SIG-M5 (cell line): Measurements from ENCODE around the gene UGGT2.
"Not testable (repeated sequence)": the region's sequence is repeated elsewhere in the genome, so short reads cannot be mapped to it uniquely, and the experiment has no call there.

Experiments
- DNase-seq: peaks from one replicate; lab custom pipeline; 2025; lab: John Stamatoyannopoulos, UW

The UGGT2 gene

GRCh38 chr13:95797016-95797415 lies 256.2 kb downstream of the UGGT2 start:
- no peak for DNase-seq

GRCh38 chr13:95793781-95794180 lies 259.4 kb downstream of the UGGT2 start:
- DNase-seq, result no peak

- DNase-seq, result no peak
Observed at GRCh38 chr13:95793018-95793555, 260.1 kb downstream of the UGGT2 start.

DNA sequence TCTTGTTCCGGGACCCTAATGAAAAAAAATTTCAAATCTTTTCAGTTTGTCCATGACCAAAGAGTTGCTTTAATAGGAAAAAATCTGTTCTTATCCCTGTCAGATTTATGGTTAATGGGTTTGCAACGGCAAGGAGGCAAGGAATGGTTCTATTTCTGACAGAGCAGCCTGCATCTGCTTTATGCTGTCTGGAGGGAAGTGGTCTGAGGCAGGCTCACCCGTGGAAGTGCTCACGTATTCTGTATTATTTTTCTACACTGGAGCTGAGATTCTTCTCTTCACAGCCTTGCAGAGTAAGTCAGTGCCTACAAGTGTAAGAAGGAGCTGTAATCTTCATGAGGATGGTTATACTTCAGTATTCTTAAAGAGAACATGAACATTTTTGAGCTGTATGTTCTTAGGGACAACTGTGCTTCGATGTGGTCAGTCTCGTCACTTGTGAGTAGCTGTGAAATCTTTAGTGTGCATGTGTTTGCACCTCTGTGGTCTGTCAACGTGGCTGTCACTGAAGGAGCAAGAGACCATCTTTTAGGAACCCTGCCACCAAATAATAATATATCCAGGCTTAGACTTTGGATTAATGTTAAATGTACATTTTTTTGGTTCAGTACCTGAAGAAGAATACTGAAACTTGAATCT lies 262.0 kb downstream of the UGGT2 start:
- DNase-seq, result no peak

DNA sequence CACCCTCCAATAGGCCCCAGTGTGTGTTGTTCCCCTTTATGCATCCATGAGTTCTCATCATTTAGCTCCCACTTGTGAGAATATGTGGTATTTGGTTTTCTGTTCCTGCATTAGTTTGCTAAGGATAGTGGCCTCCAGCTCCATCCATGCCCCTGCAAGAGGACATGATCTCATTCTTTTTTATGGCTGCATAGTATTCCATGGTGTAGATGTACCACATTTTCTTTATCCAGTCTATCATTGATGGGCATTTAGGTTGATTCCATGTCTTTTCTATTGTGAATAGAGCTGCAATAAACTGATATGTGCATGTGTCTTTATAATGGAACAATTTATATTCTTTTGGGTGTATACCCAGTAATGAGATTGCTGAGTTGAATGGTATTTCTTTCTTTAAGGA lies 263.9 kb downstream of the UGGT2 start:
- not testable (repeated sequence) for DNase-seq

DNA sequence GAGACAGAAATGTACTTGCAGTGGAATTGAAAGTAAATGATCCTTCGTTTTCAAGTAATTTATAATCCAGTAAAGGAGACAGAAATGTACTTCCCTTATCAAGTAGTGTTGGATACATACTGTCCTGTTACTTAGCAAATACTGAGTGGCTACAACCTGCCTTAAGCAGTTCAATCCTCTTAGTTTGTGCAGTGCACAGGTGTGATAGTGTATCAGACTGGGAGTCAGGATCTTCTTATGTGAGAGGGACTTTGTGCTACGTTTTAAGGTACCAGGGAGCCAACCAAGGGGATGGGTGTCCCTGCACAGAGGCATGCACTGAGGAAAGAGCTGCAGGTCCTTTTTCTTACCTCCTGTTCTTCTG lies 265.1 kb downstream of the UGGT2 start:
- no peak for DNase-seq

DNA sequence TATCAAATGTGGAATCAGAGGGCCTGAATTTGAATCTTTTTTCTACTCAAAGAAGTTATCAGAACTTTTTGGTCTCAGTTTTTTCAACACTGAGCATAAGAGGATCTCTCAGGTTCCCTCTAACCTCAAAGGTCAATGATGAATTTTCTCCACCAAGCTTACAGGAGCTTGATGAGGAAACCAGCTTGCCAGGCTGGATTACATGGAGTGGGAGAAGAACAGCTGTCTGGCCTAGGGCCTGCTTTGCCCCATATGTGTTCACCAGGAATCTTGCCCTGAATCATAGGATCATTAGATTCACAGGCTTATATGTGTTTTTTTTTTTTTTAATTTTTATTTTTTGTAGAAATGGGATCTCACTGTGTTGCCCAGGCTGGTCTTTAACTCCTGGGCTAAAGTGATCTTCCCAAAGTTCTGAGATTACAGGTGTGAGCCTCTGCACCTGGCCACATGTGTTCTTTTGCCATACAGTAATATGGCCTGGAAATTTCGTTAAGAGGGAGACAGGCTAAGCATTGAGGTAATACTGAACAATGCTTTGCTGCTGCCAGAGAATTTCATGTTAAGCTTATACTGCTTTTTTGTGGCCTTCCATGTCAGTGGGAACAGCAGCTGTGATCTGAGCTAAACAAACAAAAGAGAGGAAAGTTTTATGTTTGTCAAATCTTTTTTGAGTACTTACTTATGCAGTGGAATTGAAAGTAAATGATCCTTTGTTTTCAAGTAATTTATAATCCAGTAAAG lies 265.7 kb downstream of the UGGT2 start:
- no peak for DNase-seq

GRCh38 chr13:95784900-95785290 lies 268.3 kb downstream of the UGGT2 start:
- DNase-seq, result no peak

DNA sequence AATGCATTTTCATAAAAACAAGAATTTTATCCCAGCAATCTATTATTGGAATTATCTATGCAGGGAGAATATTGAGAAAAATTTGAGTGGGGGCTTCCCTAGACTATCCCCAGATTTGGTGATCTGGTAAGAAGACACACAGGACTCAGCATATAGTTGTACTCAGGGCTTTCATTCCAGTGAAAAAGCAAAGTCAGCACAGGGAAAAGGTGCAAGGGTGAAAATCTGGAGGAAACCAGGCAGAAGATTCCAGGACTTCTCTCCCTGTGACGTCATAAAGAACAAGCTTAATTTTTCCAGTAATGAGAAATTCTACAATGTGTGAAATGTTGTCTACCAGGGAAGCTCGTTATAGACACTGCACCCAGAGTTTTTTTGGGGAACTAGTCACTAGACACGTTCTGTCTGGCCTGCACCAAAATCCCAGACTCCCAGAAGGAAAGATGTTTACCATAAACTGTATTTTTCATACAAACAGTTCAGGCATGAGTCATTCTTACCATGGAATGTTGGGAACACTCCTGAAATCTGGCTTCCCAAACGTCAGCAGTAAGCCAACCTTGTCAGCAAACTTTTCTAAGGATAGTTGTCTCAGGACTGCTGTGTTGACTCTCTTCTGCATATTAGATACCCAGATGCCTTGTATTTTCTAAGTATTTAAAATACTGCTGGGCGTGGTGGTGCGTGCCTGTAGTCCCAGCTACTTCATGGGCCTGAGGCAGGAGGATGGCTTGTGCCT lies 268.9 kb downstream of the UGGT2 start:
- no peak for DNase-seq

DNA sequence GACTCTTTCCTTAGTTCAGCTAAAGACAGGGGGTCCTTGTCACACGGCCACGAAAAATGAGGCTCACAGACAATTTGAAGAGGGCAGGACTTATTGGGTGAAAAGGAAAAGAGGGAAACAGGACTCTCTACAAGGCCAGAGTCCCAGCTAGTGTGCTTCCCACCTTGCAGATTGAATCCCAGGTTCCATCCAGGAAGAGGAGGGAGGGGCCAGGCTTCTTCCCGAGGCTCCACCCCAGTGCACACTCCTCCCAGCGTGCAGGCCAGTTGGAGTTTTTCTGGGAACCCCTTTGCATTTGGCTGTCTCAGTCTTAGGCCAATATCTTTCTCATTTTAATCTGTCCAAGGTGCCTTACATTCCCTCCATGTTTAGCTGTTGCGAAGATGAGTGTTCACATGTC lies 269.5 kb downstream of the UGGT2 start:
- DNase-seq, result no peak

GRCh38 chr13:95781940-95782339 lies 271.3 kb downstream of the UGGT2 start:
- DNase-seq, result not testable (repeated sequence)

GRCh38 chr13:95781016-95781415 lies 272.2 kb downstream of the UGGT2 start:
- DNase-seq, result no peak

GRCh38 chr13:95779522-95779921 lies 273.7 kb downstream of the UGGT2 start:
- no peak for DNase-seq

DNA sequence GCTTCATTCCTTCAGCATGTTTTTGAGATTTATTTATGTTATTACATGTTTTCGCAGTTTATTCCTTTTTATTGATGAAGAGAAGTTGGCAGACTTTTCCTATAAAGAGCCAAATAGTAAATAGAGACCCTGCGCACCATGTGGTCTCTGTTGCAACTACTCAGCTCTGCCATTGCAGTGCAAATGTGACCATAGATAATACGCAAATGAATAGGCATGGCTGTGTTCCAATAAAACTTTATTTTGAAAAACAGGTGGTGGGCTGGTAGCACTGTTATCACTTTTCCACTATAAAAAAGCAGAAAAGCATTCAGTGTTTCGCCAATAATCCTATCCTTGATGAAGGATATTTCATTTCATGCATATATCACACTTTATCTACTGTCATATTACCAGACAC lies 281.3 kb downstream of the UGGT2 start:
- DNase-seq, result no peak

GRCh38 chr13:95763601-95764000 lies 289.6 kb downstream of the UGGT2 start:
- no peak for DNase-seq

GRCh38 chr13:95762626-95763025 lies 290.6 kb downstream of the UGGT2 start:
- not testable (repeated sequence) for DNase-seq

DNA sequence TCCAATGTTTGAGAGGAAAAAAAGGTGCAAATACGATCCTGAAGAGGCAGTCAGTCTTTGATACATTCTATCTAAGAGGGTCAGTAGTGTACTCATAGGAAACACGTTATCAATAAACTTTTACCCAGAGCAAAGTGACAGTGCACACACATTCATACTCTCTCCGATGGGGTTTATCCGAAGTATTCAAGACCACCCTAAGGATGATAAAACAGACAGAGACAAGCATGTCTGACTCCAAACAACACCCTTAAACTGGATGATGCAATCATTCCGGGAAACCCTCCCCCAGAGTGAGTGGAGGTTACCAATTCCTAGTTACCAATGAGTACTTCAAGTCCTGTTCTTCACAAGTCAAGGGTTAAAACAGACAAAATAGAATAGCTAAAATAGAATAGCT lies 297.1 kb downstream of the UGGT2 start:
- DNase-seq, result no peak

DNA sequence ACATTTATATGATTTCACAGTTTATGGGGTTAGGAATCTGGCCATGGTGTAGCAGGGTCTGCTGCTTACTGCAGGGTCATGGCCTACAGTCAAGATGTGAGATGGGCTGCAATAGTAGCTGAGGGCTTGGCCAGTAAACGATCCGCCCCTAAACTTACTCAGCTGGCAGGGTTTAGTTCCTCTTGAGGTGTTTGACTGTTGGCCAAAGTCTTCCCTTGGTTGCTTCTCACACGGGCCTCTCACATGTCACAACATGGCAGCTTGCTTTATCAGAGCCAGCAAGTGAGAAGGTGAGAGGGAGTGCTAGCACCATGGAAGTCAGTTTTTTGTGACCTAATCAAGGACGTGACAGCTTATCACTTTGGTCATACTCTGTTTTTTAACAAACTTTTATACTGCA lies 299.1 kb downstream of the UGGT2 start:
- DNase-seq, result no peak

- DNase-seq, result no peak
Observed at GRCh38 chr13:95752677-95753076, 300.5 kb downstream of the UGGT2 start.
